ENCODE results near the gene CAPZA2. TPM values are rescaled to one million over a fixed set of nuclear protein-coding genes. Genes with fewer than 3 reads are reported as not detected.

The CAPZA2 gene
- total RNA-seq, 1 donor from 2014 or later: 69.8 TPM

GRCh38 chr7:116851671-116852070 lies 10.7 kb upstream of the CAPZA2 start:
- DNase-seq (ENCODE audit: low read depth): no peak
- Histone ChIP-seq H3K27me3 (ENCODE audit: control insufficient read depth, insufficient read depth, low read length) (no peaks in the 10 kb centered on the region), H3K4me3 (ENCODE audit: low read depth, low read length) (no peak overlapping the region), H3K36me3 (ENCODE audit: control insufficient read depth, insufficient read depth, low read length) (no peaks in the 10 kb centered on the region)
- no peak for TF ChIP-seq CTCF (IDR thresholded peaks at IDR 0.05; ENCODE audit: insufficient read depth, low read length, poor library complexity, severe bottlenecking)

GRCh38 chr7:116854132-116854531 lies 8.3 kb upstream of the CAPZA2 start:
- H3K36me3 ChIP-seq (ENCODE audit: control insufficient read depth, insufficient read depth, low read length): no peaks in the 10 kb centered on the region
- H3K27me3 ChIP-seq (ENCODE audit: control insufficient read depth, insufficient read depth, low read length): no peaks in the 10 kb centered on the region
- no peak overlapping the region for H3K4me3 ChIP-seq (ENCODE audit: low read depth, low read length)
- DNase-seq (ENCODE audit: low read depth): no peak
- no peak for TF ChIP-seq CTCF (IDR thresholded peaks at IDR 0.05; ENCODE audit: insufficient read depth, low read length, poor library complexity, severe bottlenecking)

GRCh38 chr7:116857052-116857451 lies 5.3 kb upstream of the CAPZA2 start:
- Histone ChIP-seq H3K4me3 (ENCODE audit: low read depth, low read length) (no peak overlapping the region), H3K36me3 (ENCODE audit: control insufficient read depth, insufficient read depth, low read length) (no peaks in the 10 kb centered on the region), H3K27me3 (ENCODE audit: control insufficient read depth, insufficient read depth, low read length) (no peaks in the 10 kb centered on the region)
- TF ChIP-seq CTCF (IDR thresholded peaks at IDR 0.05; ENCODE audit: insufficient read depth, low read length, poor library complexity, severe bottlenecking): no peak
- DNase-seq (ENCODE audit: low read depth): no peak

GRCh38 chr7:116859323-116859722 lies 3.1 kb upstream of the CAPZA2 start:
- no peak overlapping the region for H3K4me3 ChIP-seq (ENCODE audit: low read depth, low read length)
- TF ChIP-seq CTCF (IDR thresholded peaks at IDR 0.05; ENCODE audit: insufficient read depth, low read length, poor library complexity, severe bottlenecking): no peak
- DNase-seq (ENCODE audit: low read depth): peak; percentile 31
- H3K27me3 ChIP-seq (ENCODE audit: control insufficient read depth, insufficient read depth, low read length): no peaks in the 10 kb centered on the region
- H3K36me3 ChIP-seq (ENCODE audit: control insufficient read depth, insufficient read depth, low read length): no peaks in the 10 kb centered on the region

- TF ChIP-seq CTCF (IDR thresholded peaks at IDR 0.05; ENCODE audit: insufficient read depth, low read length, poor library complexity, severe bottlenecking): no peak
- no peak for DNase-seq (ENCODE audit: low read depth)
- H3K4me3 ChIP-seq (ENCODE audit: low read depth, low read length): no peak overlapping the region
- H3K36me3 ChIP-seq (ENCODE audit: control insufficient read depth, insufficient read depth, low read length): no peaks in the 10 kb centered on the region
- H3K27me3 ChIP-seq (ENCODE audit: control insufficient read depth, insufficient read depth, low read length): no peaks in the 10 kb centered on the region
These were observed 670 bp upstream of the CAPZA2 start for GRCh38 chr7:116861717-116862116.

GRCh38 chr7:116862951-116863670 lies 724 bp downstream of the CAPZA2 start:
- H3K27me3 ChIP-seq (ENCODE audit: control insufficient read depth, insufficient read depth, low read length): no peaks in the 10 kb centered on the region

More at GRCh38 chr7:116862951-116863670, 724 bp downstream of the CAPZA2 start:
- no peak for DNase-seq (ENCODE audit: low read depth)
- H3K36me3 ChIP-seq (ENCODE audit: control insufficient read depth, insufficient read depth, low read length): no peaks in the 10 kb centered on the region
- peak overlapping the region; percentile 84 for H3K4me3 ChIP-seq (ENCODE audit: low read depth, low read length)
- peak; percentile 9 for TF ChIP-seq CTCF (IDR thresholded peaks at IDR 0.05; ENCODE audit: insufficient read depth, low read length, poor library complexity, severe bottlenecking)

All from kidney epithelial cell (primary cell).